Measurements from ENCODE around the gene COX6B2. TPM values are rescaled to one million over a fixed set of nuclear protein-coding genes. Genes with fewer than 3 reads are reported as not detected.
A peak's percentile ranks its signal among the peaks of the same experiment; 100 is the strongest.

Gene COX6B2
- total RNA-seq, 1 experiment from 2014 or later = not detected

DNA sequence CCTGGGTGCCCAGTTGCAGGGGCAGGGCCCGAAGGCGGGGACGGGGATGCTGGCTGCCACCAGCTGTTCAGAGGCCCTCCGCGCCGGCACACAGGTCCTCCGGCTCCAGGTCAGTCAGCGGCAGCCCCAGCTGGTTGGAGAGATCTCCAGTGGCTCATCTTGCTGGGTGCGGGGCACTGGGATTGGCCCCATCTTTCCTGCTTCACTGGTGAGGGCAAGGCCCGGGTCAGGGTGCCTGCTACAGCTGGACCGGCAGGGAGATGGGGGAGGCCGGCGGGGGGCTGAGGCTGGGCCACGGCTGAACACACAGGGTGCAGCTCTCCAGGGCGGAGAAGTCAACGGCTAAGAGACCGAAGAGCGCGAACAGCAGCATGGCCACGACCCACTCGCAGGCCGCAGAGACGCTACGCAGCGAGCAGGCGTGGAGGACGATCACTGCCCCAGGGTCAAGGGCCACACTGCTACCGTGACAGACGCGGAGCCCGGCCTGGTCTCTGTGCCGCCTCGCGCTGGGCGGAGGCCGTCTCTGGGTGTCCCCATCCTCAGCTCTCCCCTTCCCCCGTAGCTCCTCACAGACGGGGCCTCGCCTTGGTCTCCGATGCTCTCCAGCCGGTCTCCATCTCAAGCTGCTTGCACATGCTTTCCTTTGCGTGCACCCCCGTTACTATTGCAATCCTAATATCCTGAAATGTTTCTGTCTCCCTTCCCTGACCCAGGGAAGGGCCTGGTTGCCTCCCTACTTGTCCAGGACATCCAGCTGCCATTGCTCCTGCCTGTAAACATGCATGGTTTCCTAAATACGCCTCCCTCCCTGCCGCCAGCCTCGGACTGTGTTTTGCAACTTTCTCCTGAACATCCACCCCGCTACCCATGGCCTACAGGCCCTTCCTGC lies 41.7 kb downstream of the COX6B2 start:
- DNase-seq (ENCODE audit: low read depth) = no peak

DNA sequence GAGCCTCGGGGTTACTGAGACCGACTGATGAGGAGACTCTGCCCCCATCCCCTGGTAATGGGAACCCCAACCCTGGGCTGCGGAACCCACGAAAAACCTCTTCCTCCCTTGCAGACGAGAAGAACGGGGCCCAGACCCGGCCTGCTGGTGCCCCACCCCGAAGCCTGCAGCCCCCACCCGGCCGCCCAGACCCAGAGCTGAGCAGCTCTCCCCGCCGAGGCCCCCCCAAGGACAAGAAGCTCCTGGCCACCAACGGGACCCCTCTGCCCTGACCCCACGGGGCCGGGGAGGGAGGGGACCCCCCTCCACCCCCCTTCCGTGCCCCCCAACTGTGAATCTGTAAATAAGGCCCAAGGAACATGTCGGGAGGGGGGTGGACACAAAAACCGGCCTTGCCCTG lies 42.7 kb downstream of the COX6B2 start:
- no peak for DNase-seq (ENCODE audit: low read depth)

GRCh38 chr19:55311397-55311796 lies 43.1 kb downstream of the COX6B2 start:
- DNase-seq (ENCODE audit: low read depth) = no peak

GRCh38 chr19:55310498-55310897 lies 44.0 kb downstream of the COX6B2 start:
- no peak for DNase-seq (ENCODE audit: low read depth)

DNA sequence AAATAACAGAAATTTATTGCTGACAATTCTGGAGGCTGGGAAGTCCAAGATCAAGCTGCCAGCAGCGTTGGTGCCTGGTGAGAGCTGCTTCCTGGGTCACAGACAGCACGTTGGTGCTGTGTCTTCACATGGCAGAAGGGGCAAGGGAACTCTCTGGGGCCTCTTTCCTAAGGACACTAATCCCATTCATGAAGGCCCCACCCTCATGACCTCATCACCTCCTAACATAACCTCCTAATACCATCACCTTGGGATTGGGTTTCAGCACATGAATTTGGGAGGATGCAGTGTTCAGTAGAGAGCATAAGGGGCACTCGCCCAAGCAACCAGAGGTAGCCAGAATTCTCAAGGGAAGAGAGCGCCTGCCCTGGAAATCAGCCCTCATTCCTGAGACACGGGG lies 45.1 kb downstream of the COX6B2 start:
- no peak for DNase-seq (ENCODE audit: low read depth)

DNA sequence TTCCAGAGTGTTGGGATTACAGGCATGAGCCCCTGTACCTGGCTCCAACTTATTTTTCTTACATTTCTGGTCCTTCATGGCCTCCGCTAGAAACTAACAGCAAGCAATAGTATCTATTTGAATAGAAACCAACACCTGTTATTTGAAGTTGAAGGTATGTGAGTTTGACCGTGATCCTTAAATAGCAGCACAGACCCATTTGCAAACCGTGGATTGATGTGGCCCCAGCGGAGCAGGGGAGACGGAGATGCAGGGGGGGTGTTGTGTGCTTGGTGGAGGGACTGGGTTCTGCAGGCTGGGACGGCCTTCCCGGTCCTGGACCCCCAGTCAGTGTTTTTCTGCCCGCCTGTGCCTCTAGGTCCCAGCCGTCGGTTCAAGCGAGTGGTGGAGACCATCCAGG lies 46.2 kb downstream of the COX6B2 start:
- no peak for DNase-seq (ENCODE audit: low read depth)

- no peak for DNase-seq (ENCODE audit: low read depth)
Measured at GRCh38 chr19:55306712-55307111, 47.8 kb downstream of the COX6B2 start.

GRCh38 chr19:55305983-55306562 lies 48.4 kb downstream of the COX6B2 start:
- peak; percentile 49 for DNase-seq (ENCODE audit: low read depth)

GRCh38 chr19:55305491-55305890 lies 49.0 kb downstream of the COX6B2 start:
- peak; percentile 36 for DNase-seq (ENCODE audit: low read depth)

DNA sequence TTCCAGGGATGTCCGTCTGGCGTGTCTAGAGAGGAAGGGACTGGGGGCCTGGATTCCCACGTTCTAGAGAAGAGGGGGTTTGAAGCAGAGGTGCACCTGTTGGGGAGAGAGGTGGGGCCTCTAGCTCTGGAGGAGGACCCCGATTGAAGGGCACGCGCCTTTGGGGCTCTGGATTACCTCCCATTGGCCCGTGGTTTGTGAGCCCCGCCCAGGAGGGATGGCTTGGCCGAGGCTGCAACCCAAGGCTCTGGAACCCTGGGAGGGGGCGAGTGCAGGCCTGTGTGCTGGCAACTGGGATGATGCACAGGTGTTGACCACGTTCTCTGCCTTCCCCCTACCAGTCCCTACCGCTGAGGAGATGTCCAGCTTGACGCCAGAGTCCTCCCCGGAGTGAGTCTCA lies 49.5 kb downstream of the COX6B2 start:
- DNase-seq (ENCODE audit: low read depth) = no peak

DNA sequence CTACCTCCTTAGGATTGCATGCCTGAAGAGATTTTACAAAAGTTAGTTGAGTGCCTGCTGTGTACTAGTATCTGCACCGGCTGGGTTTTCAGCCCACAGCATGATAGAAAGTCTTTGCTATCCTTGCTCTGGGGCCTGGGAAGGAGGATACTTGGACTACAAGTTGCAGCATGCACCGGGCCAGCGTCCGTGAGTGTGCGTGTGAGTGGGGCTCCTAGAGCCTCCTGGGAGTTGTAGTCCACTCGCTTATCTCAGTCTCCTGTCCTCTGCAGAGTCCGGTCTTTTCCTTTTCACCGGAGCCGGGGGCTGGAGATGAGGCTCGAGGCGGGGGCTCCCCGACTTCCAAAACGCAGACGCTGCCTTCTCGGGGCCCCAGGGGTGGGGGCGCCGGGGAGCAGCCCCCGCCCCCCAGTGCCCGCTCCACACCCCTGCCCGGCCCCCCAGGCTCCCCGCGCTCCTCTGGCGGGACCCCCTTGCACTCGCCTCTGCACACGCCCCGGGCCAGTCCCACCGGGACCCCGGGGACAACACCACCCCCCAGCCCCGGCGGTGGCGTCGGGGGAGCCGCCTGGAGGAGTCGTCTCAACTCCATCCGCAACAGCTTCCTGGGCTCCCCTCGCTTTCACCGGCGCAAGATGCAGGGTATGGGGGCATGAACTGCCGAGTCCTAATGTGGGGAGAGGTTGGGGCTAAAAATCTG lies 50.1 kb downstream of the COX6B2 start:
- peak; percentile 52 for DNase-seq (ENCODE audit: low read depth)

- DNase-seq (ENCODE audit: low read depth) = no peak
Measured at GRCh38 chr19:55303477-55303876, 51.0 kb downstream of the COX6B2 start.

DNA sequence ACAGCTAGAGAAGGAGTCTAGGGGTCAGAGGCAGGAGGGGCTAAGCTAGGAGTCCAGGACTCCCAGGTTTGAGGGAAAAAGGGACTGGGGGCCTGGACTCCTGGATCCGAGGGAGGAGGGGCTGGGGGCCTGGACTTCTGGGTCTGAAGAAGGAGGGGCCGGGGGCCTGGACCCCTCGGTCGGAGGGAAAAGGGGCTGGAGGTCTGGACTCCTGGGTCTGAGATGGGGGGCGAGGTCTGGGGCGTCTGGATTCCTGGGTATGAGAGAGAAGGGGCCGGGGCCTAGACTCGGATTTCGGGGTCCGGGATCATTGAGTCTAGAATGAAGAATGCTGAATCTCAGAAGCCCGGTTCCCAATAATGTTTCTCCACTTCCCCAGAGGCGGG lies 52.2 kb downstream of the COX6B2 start:
- no peak for DNase-seq (ENCODE audit: low read depth)

DNA sequence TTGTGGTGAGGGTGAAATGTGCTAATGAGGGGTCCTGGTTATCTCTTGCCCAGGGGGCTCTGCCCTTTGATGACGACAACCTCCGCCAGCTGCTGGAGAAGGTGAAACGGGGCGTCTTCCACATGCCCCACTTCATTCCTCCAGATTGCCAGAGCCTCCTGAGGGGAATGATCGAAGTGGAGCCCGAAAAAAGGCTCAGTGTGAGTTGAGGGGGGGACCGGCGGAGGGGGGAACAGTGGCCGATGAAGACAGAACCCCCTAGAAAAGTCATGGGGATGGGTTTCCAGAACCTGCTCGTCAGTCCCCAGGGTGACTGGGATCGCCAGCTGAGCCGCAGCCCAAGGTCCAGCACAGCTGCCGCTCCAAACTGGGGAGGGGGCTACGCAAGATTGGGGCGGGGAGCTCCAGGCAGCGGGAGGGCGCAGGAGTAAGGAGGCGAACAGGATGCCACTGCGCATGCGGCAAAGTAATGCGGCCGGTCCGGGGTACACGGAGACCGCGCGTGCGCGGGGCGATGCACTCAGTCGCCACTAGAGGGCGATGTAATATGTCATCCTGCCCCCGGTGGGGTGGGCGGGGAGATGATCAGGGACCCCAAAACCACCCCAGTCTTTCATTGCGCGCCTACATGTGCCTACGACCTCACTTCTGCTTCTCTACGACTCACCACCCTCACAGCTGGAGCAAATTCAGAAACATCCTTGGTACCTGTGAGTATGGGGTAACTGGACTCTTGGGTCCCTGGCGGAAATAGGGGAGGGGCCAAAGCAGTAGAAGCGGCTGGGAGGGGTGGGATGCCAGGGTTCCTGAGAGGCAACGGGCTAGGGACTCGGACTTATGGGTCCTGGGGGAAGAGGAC lies 52.8 kb downstream of the COX6B2 start:
- DNase-seq (ENCODE audit: low read depth) = peak; percentile 87

GRCh38 chr19:55300886-55301458 lies 53.5 kb downstream of the COX6B2 start:
- no peak for DNase-seq (ENCODE audit: low read depth)

DNA sequence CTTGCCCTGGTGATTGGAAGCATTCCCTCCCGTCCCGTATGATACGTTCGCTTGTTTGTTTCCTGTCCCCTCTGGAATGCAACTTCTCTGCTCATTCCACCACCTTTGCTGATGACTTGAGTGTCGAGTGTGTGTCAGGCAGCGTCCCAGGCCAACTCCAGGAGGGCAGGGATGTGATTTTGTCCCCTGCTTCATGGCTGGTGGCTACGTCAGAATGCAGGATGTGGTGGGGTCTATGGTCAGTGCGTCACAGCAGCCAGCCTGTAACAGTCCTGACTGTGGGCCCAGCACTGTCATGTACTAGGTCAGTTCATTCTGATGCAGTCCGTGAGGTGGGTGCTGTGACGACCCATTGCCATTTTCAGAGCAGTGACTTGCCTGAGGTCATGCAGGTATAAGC lies 54.5 kb downstream of the COX6B2 start:
- DNase-seq (ENCODE audit: low read depth) = no peak

Other genes with a start within 250 kb of the COX6B2 start
- gene PPP1R12C, start 237.1 kb downstream of the COX6B2 start, total RNA-seq (2014; rRNA removed; shearing (Covaris generic)) = 41.5 and 44.2 TPM in 2 replicates
- 22.5 and 23.9 TPM in 2 replicates for gene TNNT1, start 205.5 kb downstream of the COX6B2 start, total RNA-seq (2014; rRNA removed; shearing (Covaris generic))
- 0.80 TPM in 1 of 2 replicates, not detected in the other for gene TNNI3, start 197.0 kb downstream of the COX6B2 start, total RNA-seq (2014; rRNA removed; shearing (Covaris generic))
- 3.1 and 7.1 TPM in 2 replicates for gene DNAAF3, start 188.1 kb downstream of the COX6B2 start, total RNA-seq (2014; rRNA removed; shearing (Covaris generic))
- 0.12 TPM in 1 of 2 replicates, not detected in the other for gene SYT5, start 174.4 kb downstream of the COX6B2 start, total RNA-seq (2014; rRNA removed; shearing (Covaris generic))
- gene PTPRH, start 145.2 kb downstream of the COX6B2 start, total RNA-seq (2014; rRNA removed; shearing (Covaris generic)) = 4.1 and 8.6 TPM in 2 replicates
- 0.95 and 1.8 TPM in 2 replicates for gene TMEM86B, start 126.0 kb downstream of the COX6B2 start, total RNA-seq (2014; rRNA removed; shearing (Covaris generic))
- 26.5 and 38.0 TPM in 2 replicates for gene PPP6R1, start 95.7 kb downstream of the COX6B2 start, total RNA-seq (2014; rRNA removed; shearing (Covaris generic))
- gene HSPBP1, start 74.6 kb downstream of the COX6B2 start, total RNA-seq (2014; rRNA removed; shearing (Covaris generic)) = 104 and 113 TPM in 2 replicates
- gene BRSK1, start 70.7 kb downstream of the COX6B2 start, total RNA-seq (2014; rRNA removed; shearing (Covaris generic)) = 6.3 and 9.0 TPM in 2 replicates
- not detected in 2 replicates for gene TMEM150B, start 29.4 kb downstream of the COX6B2 start, total RNA-seq (2014; rRNA removed; shearing (Covaris generic))
- gene KMT5C, start 14.8 kb downstream of the COX6B2 start, total RNA-seq (2014; rRNA removed; shearing (Covaris generic)) = 8.5 and 8.9 TPM in 2 replicates
- gene GARIN5B, start 8.5 kb upstream of the COX6B2 start, total RNA-seq (2014; rRNA removed; shearing (Covaris generic)) = not detected in 2 replicates
- 56.5 and 60.4 TPM in 2 replicates for gene IL11, start 15.7 kb upstream of the COX6B2 start, total RNA-seq (2014; rRNA removed; shearing (Covaris generic))
- gene TMEM190, start 22.1 kb upstream of the COX6B2 start, total RNA-seq (2014; rRNA removed; shearing (Covaris generic)) = not detected in 2 replicates
- gene TMEM238, start 29.6 kb upstream of the COX6B2 start, total RNA-seq (2014; rRNA removed; shearing (Covaris generic)) = 3.3 and 3.9 TPM in 2 replicates
- gene RPL28, start 31.2 kb upstream of the COX6B2 start, total RNA-seq (2014; rRNA removed; shearing (Covaris generic)) = 633 and 816 TPM in 2 replicates
- 317 and 338 TPM in 2 replicates for gene UBE2S, start 53.1 kb upstream of the COX6B2 start, total RNA-seq (2014; rRNA removed; shearing (Covaris generic))
- not detected in 2 replicates for gene SHISA7, start 88.6 kb upstream of the COX6B2 start, total RNA-seq (2014; rRNA removed; shearing (Covaris generic))
- gene ISOC2, start 106.9 kb upstream of the COX6B2 start, total RNA-seq (2014; rRNA removed; shearing (Covaris generic)) = 134 and 140 TPM in 2 replicates
- gene C19orf85, start 110.0 kb upstream of the COX6B2 start, total RNA-seq (2014; rRNA removed; shearing (Covaris generic)) = not detected in 2 replicates
- 1.7 and 3.4 TPM in 2 replicates for gene ZNF628, start 121.9 kb upstream of the COX6B2 start, total RNA-seq (2014; rRNA removed; shearing (Covaris generic))
- gene NAT14, start 130.5 kb upstream of the COX6B2 start, total RNA-seq (2014; rRNA removed; shearing (Covaris generic)) = 22.5 and 23.2 TPM in 2 replicates
- 1.4 and 2.2 TPM in 2 replicates for gene SSC5D, start 133.7 kb upstream of the COX6B2 start, total RNA-seq (2014; rRNA removed; shearing (Covaris generic))
- gene SBK2, start 182.4 kb upstream of the COX6B2 start, total RNA-seq (2014; rRNA removed; shearing (Covaris generic)) = not detected in 2 replicates
- gene SBK3, start 190.8 kb upstream of the COX6B2 start, total RNA-seq (2014; rRNA removed; shearing (Covaris generic)) = not detected in 2 replicates
- gene ZNF579, start 226.1 kb upstream of the COX6B2 start, total RNA-seq (2014; rRNA removed; shearing (Covaris generic)) = 8.8 and 9.8 TPM in 2 replicates
- gene FIZ1, start 244.8 kb upstream of the COX6B2 start, total RNA-seq (2014; rRNA removed; shearing (Covaris generic)) = 2.2 and 4.1 TPM in 2 replicates
- 6.1 and 8.7 TPM in 2 replicates for gene ZNF524, start 245.6 kb upstream of the COX6B2 start, total RNA-seq (2014; rRNA removed; shearing (Covaris generic))

Measured in Daoy (cell line).